HCEC 1CT (cell line): ENCODE results near the gene PRKAG3.
A peak's percentile ranks its signal among the peaks of the same experiment; 100 is the strongest.
"Not testable (repeated sequence)": the region's sequence is repeated elsewhere in the genome, so short reads cannot be mapped to it uniquely, and the experiment has no call there.

ENCODE experiments used
- DNase-seq: peaks from one replicate; pipeline ENCODE4 v3.0.0-alpha.2; 2017

Gene PRKAG3

DNA sequence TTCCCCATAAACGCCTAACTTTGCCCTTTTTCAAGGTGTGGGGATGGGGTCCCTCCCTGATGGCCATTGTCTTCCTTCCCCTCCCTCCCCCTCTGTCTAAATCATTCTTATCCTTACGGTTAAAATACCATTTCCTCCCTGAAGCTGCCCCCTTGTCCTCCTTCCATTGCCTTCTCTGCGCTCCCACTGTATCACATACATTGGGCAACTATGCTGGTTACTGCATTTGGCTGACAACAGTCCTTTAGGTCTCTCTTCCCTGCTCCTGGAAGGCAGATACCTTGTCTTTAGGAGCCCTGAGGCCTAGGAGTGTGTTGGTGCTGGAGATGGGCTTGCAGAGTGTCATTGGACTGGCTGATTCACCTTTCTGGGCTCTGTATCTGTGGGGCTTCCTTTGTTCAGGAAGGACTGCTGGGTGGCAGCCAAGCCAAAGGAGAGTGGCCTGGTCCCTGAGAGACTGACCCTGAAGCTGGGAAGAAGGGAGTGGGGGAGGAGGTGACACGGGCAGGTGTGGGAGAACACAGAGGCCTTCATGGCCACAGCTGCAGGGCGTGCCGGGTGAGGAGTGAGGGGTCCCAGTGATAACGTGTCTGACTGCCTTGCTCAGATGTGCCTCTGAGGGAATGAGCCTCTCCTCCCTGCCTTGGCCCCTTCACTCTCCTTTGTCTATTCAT lies 30.2 kb upstream of the PRKAG3 start:
- no peak for DNase-seq

DNA sequence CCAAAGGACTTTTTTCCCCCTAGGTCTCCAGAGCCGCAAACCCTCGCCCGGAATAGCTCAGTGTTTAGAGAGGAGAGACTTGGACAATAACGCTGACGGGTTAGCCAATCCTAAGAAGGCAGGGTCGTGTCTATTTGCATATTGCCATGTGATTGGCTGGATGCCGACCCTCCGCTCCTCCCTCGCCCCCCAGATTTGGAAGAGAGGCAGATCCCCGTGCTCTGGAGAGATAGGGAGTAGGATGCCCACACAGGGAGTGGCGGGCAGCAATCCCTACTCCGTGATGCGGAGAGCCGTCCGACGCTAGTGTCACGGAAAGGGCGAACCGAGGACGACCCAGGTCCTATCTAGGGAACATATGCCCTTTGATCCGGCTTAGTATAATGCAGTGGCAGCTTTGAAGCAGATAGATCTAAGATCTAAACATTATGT lies 29.4 kb upstream of the PRKAG3 start:
- peak; percentile 48 for DNase-seq

DNA sequence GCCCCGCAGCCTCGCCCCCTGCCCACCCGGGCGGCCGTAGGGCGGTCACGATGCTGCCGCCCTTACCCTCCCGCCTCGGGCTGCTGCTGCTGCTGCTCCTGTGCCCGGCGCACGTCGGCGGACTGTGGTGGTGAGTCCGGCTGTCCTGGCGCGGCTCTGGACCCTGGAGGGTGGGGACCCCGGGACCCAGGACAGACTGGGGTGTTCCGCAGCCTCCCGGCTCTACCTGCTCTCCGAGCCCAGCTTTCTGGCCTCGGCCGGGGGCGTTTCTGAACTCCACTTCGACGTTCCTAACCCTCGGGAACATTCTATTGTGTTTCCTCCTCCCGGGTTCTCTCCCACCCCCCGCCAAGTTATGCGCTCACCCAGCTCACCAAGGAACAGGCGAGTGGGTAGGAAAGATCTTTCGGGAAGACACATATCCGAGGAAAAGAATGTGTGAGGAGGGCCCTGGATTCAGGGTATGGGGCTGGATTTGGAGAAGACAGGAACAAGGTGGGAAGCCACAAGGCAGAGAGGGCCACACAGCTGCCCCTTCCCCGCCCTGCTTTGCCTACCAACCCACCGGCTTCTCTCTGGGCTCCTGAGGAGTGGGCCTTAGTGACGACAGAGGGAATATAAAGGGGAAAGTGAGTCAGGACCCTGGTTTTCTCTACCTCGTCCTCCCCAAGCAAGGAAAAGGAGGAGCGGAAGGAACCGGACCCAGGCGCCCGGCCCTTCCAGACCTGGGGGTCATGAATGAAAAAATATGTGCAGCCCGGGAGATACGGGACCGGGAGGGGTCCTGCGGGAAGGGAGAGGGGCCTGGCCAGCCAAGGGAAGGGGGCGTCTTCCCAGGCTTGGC lies 28.6 kb upstream of the PRKAG3 start:
- DNase-seq = no peak

DNA sequence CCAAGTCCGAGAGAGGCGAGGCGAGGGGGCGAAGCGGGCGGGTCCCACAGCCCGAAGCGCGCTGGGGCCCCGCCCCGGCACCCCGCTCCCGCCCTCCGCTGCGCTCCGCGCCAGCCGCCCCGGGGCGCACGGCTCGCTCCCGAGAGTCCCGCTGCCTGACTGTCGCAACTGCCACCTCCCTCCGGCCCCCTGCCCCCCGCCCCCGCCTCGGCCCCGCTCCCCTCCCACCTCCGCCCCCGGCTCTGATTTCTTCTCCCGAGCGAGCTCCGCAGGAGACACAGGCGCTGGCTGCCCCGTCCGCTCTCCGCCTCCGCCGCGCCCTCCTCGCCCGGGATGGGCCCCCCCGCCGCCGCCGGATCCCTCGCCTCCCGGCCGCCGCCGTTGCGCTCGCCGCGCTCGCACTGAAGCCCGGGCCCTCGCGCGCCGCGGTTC lies 28.0 kb upstream of the PRKAG3 start, which contains the start of gene WNT6:
WNT6 (plus strand) TSS at position 250 of the 432 bp plus-strand sequence. CDS start 233 bp downstream, outside the sequence.
- no peak for DNase-seq

DNA sequence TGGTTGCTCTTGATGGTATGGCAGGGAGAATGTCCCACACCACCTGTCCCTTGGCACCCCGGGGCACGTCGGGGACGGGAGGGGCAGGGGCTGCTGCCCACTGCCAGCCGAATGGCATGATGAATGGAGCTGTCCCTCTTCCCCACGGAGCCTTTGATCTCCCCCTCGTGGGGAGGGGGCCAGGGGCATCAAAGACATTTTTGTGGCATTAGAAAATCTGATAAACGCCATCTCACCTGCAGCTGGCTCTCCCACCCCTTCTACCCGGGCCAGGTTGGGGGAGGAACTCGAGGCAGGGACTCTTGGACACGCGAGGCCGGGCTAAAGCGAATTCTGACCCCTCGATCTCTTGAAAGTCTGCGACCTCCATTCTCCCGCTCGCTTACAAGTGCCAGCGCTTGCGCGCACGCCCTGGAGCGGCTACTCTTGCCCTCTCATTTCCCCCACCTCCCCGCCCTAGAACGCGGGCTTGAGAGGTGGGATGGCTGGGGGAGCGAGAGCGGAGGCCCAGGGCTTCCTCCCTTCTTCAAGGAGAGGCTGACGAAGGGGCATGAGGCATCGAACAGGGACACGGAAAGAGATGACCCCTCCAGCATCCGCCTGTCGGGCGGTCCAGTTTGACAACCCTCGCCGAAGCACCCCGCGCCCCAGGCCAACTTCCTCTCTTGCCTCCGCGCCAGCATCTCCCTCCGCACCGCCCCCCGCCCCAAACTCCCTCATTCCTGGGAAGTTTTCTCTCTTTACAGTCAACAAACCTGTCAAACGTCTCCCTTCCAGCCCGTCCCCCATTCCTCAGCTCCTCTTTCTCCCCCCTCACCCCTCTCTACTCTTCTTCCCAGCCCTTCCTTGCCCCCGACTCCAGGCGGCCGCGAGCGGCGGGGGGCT lies 27.3 kb upstream of the PRKAG3 start:
- DNase-seq = no peak

DNA sequence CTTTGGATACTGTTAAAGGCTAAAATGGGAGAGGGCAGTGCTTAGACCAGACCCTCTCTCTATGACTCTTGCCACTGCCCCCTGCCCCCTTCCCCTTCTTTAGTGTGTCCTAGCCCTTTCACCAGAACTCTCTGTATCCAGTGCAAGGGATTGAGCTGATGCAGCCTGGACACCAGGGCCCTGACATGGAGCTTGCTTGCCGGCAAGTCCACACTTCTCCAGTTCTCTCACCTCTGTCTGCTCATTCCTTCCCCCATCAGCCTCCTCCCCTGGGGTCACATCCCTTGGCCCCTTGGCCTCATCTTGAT lies 26.5 kb upstream of the PRKAG3 start:
- no peak for DNase-seq

DNA sequence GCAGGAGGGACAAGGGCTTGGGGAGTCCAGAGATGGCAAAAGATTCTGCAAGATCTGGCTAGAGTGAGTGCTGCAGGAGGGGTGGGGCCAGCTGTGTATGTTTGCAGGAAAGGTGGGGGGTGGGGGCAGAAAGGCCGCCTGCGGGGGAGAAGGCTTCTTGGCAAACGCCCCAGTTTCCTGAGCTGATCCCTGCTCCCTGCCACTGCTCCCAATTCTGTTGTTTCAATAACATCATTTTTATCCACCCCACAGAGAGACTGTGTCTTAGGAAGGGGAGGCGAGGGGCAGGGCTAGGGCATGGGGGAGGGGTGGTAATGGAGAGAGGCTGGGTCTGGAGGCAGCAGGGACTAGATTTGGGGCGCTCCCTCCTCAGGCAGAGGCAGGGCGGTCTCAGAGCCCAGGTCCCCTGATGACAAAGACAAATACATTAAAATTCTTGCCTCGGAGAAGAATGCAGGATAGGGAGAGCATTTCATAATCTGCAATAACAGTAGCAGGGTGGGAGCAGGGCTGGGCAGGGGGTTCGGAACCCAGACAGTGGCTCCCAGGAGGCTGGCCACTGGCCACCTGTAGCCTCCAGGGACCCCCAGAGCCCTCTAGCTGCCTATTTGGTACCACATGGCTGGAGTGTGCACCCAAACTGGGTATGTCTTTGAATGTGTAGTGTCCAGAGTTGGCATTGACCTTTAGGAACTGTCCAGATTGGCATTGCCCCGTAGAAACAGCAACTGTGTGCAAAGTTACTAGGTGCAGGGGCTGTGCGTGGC lies 26.0 kb upstream of the PRKAG3 start:
- no peak for DNase-seq

DNA sequence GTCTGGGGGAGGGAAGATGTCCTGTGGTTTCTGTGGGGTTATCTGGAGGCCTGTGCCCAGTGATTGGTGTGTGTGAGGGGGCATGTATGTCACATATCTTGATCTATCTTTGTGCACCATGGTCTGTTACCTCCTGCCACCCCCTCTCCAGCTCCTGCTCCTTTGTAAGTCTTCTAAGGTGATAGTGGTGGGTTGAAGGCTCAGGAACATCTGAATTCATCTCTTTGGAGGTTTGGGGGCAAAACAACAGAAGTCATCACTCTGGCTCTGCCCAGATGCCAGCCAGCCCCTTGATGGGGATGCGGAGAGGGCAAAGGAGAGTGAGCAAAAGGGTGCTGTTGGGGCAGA lies 25.3 kb upstream of the PRKAG3 start:
- DNase-seq = no peak

DNA sequence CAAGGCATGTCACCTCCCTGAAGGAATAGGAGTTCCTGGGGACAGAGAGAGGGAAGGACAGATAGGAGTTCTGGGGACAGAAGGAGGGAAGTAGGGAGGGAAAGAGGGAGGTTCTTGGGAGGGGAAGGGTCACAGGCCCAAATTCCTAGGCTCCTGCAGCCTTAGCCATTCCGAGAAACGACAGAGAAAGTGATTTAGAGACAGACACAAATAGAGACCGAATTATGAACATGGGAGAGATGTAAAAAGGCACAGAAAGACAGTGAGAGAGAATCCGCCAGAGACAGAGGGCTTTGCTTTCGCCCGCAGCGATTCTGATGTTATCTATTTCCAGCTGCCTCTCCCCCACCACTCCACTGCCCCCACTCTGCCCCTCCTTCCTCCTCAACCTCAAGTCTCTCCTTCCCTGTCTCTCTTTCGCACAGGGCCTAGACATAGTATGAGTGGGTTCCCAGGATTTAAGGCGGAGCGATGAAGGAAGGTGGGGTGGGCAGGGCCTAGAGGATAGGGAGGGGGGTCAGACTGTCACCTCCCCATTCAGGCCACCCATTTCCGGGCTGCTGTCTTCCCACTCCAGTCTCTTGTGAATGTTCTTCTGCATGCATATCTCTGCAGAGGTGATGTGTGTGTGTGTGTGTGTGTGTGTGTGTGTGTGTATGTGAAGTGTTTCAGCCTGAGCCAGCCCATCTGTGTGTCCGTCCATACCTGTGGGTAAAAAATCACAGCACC lies 24.7 kb upstream of the PRKAG3 start:
- DNase-seq = no peak

DNA sequence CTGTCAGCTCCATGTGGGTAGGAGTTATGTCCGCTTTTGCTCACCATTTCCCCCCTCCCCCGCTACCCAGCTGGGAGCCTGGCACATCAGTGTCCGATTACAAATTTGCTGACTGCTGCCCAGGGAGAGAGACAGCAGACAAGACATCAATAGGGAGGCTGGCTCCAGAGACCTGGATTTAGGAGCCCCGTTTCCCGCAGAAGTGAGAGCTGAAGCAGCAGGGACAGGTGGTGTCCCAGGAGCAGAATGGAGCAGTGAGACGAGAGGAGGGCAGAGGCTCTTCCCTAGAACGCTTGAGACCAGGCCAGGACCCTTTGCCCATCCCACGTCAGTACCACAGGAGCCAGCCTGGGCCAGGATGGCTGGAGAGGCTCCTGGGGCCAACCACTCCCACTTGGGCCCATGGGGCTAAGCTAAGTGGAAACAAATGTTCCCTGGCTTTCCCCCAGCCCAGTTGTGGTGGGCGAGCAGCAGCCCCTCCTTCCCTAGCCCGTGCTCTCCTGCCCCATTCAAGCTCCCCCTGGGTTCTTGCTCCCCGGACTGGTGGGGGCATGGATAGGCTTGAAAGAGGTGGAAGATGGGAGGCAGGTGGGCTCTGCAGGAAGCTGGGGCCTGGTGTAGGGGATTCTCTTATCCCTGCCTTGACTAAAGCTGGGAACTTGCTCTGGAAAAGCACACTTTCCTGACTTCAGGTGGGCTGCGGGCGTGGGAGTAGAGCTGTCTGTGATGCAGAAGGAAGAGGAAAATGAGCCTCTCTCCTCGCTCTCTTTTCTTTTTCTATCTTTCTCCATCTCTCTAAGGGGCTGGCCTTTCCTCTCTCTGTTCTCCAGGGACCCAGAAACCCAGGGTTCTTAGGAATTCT lies 23.9 kb upstream of the PRKAG3 start:
- DNase-seq = no peak

DNA sequence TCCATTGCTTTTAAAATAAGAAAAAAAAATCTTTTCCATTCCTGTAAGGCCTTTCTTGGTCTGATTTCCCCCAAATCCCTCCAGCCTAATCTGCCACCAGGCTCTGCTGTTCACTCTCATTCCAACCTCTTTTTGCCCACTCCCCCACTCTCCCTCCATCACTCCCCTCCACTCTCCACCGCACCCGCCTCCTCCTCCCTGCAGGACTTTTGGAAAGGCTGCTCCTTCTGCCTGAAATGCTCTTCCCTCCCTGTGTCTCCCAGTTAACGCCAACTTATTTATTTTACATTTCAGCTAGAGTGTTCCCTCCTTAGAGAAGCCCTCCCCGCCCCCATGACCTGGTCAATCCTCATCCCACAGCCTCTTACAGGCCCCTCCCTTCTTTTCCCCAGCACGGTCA lies 23.3 kb upstream of the PRKAG3 start:
- no peak for DNase-seq

DNA sequence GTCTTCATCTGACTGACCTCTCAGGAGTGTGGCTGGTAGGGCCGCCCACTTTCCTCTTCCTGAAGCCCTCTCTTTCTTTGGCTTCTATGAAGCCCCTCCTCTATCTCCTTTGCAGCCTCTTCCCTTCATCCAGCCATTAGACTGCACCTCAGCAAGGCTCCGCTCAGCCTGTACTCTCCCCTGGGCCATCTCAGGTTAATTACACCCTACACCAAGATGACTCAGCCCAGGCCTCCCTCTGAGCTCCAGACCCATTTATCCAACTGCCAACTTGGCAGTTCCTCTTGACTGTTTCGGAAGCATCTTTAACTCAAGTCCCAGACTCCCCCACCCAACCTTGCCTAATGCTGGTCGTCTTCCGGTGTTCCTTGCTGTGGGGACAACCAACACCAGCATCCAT lies 22.2 kb upstream of the PRKAG3 start:
- DNase-seq = peak; percentile 13

DNA sequence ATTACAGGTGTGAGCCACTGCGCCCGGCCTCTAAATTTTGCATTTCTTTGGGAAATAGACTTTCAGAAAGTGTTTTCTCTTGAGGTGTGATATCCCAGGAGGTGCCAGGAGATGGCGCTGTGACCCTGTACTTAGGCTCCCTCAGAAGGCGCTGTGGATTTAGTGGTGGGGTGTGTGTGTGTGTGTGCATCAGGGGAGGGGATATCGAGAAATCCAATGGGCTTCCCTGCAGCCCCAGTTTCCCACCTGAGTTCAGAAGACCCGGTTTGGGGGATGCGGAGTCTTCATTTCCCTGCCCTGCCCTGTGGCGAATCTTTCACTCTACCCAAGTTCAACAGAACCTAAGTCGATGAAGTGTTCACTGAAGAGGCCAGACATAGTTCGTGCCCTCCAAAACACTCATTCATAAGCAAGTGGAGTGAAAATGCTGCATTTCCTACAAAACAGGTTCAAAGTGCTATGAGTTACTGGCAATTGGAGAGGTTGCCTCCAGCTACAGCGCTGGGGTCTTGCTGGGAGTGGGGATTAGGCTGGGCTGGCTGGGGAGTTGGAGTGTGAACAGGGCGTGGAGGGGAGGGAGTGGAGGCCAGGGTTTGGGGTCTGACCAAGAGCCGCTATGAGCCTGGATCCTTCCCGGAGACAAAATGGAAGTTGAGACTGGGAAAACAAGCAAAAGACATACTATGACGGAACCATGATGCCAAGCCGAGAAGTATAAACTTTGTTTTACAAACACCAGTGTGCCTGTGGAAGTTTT lies 21.5 kb upstream of the PRKAG3 start:
- DNase-seq = peak; percentile 57

DNA sequence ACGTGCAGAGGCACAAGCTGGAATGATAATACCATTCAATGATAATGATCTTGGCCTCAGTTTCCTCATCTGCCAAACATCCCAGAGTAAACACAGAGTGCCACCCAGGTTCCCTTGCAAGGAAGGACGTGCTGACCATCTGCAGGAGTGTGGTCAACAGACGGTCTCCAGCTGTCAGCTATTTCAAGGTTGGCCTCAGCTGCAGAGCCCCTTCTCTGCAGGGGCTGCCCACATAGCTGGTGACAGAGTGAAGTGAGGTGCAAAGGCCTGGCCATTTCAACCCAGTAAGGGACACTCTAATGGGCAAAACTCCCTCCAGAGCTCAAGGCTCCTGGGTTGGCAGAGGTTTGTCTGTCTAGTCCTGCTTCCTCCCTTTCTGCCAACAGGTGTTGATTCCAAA lies 19.7 kb upstream of the PRKAG3 start:
- no peak for DNase-seq

DNA sequence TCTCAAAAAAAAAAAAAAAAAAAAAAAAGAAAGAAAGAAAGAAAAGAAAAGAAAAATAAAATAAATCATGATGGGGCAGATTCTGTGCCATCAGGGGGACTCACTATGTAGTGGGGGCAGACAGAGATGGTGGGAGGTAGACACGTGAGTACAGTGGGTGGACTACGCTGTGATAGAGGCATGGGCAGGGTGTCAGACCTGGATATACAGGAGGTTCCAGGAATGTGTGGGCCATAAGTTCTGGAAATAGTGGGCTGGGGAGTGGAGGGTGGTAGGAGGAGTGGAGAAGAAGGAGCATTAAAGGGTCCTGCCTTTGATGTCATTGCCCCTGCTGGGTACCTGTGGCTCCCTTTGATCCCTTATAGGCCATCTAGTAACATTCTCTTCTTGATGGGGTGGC lies 19.2 kb upstream of the PRKAG3 start:
- DNase-seq = no peak

DNA sequence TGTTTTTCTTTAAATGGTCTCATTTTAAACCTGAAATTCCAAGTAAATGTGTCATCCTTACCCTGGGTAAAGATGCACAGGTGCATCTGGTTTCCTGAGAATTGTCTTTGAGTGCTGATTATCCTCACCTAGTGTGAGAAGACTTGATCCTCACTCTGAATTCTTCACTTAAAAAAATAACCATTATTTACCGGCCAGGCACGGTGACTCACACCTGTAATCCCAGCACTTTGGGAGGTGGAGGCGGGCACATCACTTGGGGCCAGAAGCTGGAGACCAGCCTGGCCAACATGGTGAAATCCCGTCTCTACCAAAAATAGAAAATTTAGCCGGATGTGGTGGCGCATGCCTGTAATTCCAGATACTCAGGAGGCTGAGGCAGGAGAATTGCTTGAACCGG lies 18.1 kb upstream of the PRKAG3 start:
- DNase-seq = no peak

DNA sequence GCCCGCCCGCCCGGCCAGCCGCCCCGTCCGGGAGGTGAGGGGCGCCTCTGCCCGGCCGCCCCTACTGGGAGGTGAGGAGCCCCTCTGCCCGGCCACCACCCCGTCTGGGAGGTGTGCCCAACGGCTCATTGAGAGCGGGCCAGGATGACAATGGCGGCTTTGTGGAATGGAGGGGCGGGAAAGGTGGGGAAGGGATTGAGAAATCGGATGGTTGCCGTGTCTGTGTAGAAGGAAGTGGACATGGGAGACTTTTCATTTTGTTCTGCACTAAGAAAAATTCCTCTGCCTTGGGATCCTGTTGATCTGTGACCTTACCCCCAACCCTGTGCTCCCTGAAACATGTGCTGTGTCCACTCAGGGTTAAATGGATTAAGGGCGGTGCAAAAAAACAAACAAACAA lies 15.4 kb upstream of the PRKAG3 start:
- DNase-seq = not testable (repeated sequence)

DNA sequence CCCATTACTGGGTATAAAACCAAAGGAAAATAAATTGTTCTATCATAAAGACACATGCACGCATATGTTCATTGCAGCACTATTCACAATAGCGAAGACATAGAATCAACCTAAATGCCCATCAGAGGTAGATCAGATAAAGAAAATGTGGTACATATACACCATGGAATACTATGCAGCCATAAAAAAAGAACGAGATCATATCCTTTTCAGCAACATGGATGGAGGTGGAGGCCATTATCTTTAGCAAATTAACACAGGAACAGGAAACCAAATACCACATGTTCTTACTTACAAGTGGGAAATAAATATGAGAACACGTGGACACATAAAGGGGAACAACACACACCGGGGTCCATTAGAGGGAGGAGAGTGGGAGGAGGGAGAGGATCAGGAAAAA lies 12.7 kb upstream of the PRKAG3 start:
- DNase-seq = not testable (repeated sequence)

DNA sequence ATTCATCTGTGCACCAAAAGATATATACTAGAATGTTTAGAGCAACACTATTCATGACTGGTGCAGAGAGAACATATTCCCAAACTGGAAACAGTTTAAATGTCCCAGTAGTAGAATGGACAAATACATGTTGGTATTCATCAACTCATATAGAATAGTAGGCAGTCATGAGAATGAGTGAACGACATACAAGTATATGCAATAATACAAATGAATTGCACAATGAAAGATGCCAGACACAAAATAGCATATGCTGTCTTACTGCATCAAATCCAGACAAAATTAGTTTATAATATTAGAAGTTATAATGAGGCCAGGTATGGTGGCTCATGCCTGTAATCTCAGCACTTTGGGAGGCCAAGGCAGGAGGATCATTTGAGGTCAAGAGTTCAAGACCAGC lies 8.3 kb upstream of the PRKAG3 start:
- peak; percentile 14 for DNase-seq

DNA sequence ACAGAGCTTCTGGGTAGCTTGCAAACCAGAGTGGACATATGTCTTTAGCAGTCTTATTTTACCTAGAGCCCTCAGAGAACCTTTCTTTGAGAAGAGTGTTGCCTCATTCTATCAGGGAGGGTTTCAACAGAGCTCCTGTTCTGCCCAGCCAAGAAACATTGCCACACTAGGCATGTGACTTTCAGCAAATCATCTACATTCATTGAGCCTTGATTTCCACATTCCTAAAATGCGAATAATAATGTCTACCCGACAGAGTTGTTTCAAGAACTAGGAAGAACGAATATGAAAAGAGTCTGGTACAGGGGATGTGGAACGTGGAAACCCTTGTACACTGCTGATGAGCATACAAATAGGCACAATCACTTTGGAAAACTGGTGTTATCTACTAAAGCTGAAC lies 7.8 kb upstream of the PRKAG3 start:
- DNase-seq = peak; percentile 71
